Esophagus muscularis mucosa (tissue), 4 donors: ENCODE results near the gene IL2RA. TPM values are rescaled to one million over a fixed set of nuclear protein-coding genes. Genes with fewer than 3 reads are reported as not detected.

Source experiments
- DNase-seq: peaks from one replicate; pipeline ENCODE4 v3.0.0-alpha.2; 2017; ENCODE audit errors: extremely low spot score
- H3K27ac ChIP-seq, 4 donors: fragments of 200-600 bp; sonication (generic); replicated peaks in 1 of 4; 1 replicate in 3 of 4; 2 replicates in 1 of 4; pipeline ENCODE4 v1.5.1; 2016 to 2019; ENCODE audit warnings: mild to moderate bottlenecking in 1 of 4
- H3K27me3 ChIP-seq, 4 donors: fragments of 200-600 bp; sonication (generic); one replicate each; pipeline versions ENCODE4 v1.5.1 to v1.6.0; 2016 to 2019
- H3K36me3 ChIP-seq, 4 donors: fragments of 200-600 bp; sonication (generic); one replicate each; pipeline ENCODE4 v1.5.1; 2016 to 2019
- H3K4me1 ChIP-seq, 4 donors: fragments of 200-600 bp; sonication (generic); one replicate each; pipeline ENCODE4 v1.5.1; 2016 to 2019
- H3K4me3 ChIP-seq, 4 donors: fragments of 200-600 bp; sonication (generic); 1 replicate in 2 of 4; 2 replicates in 2 of 4; pipeline ENCODE4 v1.5.1; 2016 to 2019; ENCODE audit warnings: mild to moderate bottlenecking in 4 of 4, moderate library complexity in 1 of 4
- H3K9me3 ChIP-seq, 4 donors: fragments of 200-600 bp; sonication (generic); 1 replicate in 3 of 4; 2 replicates in 1 of 4; pipeline ENCODE4 v1.5.1; 2016 to 2019
- EP300 ChIP-seq: sonication (generic); formaldehyde crosslinking; IDR thresholded peaks from one replicate; pipeline ENCODE4 v1.6.1; 2017; ENCODE audit warnings: antibody characterized with exemption
- POLR2A ChIP-seq: fragments of 450-650 bp; IDR thresholded peaks from one replicate; pipeline ENCODE4 v1.6.1; 2017; ENCODE audit warnings: antibody characterized with exemption, moderate library complexity, mild to moderate bottlenecking, low read depth
- POLR2AphosphoS5 ChIP-seq, 2 donors: sonication (generic); formaldehyde crosslinking; IDR thresholded peaks; one replicate each; pipeline ENCODE4 v1.6.1; 2017; ENCODE audit warnings: antibody characterized with exemption in 2 of 2
- WGBS: methylation state at CpG from one replicate; pipeline ENCODE4 v1.1.5; 2018; 5-methylcytosine and 5-hydroxymethylcytosine counted together
- intact Hi-C: fragments of 100-400 bp; cut with DNase I; formaldehyde crosslinking; loops from one replicate; pipeline ENCODE4 v1.15.1; 2023
- total RNA-seq, 4 donors: library from RNA; depleted of rRNA; stranded (reverse); fragments of >200 nt; gene quantifications; one replicate each; pipeline versions ENCODE4 v1.1.0 to v1.2.1, GENCODE V29; 2016
- TF ChIP-seq, protein P1 (sequence below), 3 experiments: fragments of 200-600 bp in 2 of 3; fragments of 450-650 bp in 1 of 3; sonication (generic) in 2 of 3; IDR thresholded peaks; one replicate each; pipeline ENCODE4 v1.5.1; 2017 to 2019; ENCODE audit warnings: antibody characterized with exemption in 3 of 3, mild to moderate bottlenecking in 2 of 3, moderate library complexity in 1 of 3

Gene IL2RA
- total RNA-seq, 4 donors from 2014 or later, result 0.39 to 17.4 (median 1.1) TPM

DNA sequence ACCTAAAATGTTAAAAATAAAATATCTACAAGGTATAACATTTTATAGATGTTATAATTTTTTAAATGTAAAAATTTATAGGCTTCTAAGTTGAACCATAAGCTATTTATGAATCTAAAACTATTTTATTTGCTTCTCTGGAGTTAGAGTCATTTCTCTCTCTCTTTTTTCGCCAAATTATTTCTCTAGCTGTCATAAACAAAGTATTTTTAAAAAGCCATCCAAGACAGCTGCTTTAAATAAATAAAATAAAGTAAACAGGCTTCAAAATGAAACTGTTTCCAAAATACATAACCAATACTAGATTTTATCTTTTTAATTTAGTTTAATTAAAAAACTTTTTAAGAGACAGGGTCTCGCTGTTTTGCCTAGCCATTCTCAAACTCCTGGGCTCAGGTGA, 72.4 kb downstream of the IL2RA start:
- intact Hi-C loops, result no loop called here
- peaks cover 0 to 8% (median 0%) of the 10 kb centered on the region in 4 donors for H3K4me1 ChIP-seq
- H3K27ac ChIP-seq, result peak overlapping the region in 1 of 4 donors; percentile 15
- H3K27me3 ChIP-seq, result no peaks in the 10 kb centered on the region
- DNase-seq, result no peak
- TF ChIP-seq POLR2AphosphoS5 (IDR thresholded peaks at IDR 0.05) (no peak), EP300 (no peak), POLR2A (no peak)
- TF ChIP-seq, protein P1, sequence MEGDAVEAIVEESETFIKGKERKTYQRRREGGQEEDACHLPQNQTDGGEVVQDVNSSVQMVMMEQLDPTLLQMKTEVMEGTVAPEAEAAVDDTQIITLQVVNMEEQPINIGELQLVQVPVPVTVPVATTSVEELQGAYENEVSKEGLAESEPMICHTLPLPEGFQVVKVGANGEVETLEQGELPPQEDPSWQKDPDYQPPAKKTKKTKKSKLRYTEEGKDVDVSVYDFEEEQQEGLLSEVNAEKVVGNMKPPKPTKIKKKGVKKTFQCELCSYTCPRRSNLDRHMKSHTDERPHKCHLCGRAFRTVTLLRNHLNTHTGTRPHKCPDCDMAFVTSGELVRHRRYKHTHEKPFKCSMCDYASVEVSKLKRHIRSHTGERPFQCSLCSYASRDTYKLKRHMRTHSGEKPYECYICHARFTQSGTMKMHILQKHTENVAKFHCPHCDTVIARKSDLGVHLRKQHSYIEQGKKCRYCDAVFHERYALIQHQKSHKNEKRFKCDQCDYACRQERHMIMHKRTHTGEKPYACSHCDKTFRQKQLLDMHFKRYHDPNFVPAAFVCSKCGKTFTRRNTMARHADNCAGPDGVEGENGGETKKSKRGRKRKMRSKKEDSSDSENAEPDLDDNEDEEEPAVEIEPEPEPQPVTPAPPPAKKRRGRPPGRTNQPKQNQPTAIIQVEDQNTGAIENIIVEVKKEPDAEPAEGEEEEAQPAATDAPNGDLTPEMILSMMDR (IDR thresholded peaks at IDR 0.05), result no peak
- H3K9me3 ChIP-seq, result peaks cover 0 to 20% (median 9%) of the 10 kb centered on the region in 4 donors
- WGBS, result 85% methylated on average over 2 of the region's 2 CpGs
- no peak overlapping the region for H3K4me3 ChIP-seq
- H3K36me3 ChIP-seq, result no peaks in the 10 kb centered on the region

DNA sequence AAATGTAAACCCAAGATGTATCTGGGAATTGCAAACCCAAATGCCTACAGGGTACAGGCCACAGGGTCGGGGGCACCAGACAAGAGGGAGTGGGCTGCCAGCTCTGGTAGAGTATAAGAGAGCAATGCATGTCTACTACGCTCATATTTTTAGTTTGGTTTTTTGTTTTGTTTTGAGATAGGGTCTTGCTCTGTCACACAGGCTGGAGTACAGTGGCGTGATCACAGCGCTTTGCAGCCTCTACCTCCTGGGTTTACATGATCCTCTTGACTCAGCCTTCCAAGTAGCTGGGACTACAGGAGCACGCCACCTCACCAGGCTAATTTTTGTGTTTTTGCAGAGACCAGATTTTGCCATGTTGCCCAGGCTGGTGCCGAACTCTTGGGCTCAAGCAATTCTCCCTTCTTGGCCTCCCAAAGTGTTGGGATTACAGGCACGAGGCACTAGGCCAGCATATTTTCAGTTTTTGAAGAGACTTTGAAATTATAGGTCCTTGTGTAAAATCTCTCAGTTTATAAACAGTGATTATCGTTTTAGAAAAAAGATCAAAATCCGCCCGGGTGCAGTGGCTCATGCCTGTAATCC, 73.7 kb downstream of the IL2RA start:
- peak; percentile 70 for DNase-seq
- TF ChIP-seq EP300, result no peak
- peaks cover 0 to 12% (median 6%) of the 10 kb centered on the region in 4 donors for H3K9me3 ChIP-seq
- intact Hi-C loops, result no loop called here
- no peak overlapping the region for H3K4me3 ChIP-seq
- H3K36me3 ChIP-seq, result no peaks in the 10 kb centered on the region
- peaks cover 0 to 3% (median 0%) of the 10 kb centered on the region in 4 donors for H3K27me3 ChIP-seq
- H3K27ac ChIP-seq, result peak overlapping the region in 2 of 4 donors; percentile 8 to 43
- peaks cover 0 to 10% (median 4%) of the 10 kb centered on the region in 4 donors for H3K4me1 ChIP-seq
- WGBS, result 89% methylated on average over 10 of the region's 10 CpGs

DNA sequence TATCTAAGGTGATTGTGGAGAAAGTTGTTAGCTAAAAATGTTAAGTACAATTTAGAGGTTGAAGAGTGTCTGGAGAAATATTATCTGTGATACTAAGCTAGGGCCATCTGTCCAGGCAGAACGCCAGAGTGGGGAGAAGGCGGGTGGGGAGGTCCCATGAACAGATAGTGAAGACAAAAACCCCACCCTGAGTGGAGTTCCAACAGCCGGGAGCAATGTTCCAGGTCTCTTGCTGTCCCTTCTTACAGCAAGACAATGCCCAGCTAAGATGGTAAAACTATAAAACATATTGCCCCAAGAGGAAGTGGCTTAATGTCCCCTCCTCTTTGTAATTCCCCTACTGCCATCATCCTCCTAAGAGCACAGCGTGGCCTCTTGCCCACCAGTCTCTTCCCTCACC, 74.4 kb downstream of the IL2RA start:
- Histone ChIP-seq H3K4me3 (no peak overlapping the region), H3K4me1 (peaks cover 0 to 11% (median 4%) of the 10 kb centered on the region in 4 donors), H3K36me3 (no peaks in the 10 kb centered on the region), H3K27me3 (peaks cover 0 to 3% (median 0%) of the 10 kb centered on the region in 4 donors), H3K27ac (peak overlapping the region in 1 of 4 donors; percentile 43), H3K9me3 (peaks cover 0 to 12% (median 6%) of the 10 kb centered on the region in 4 donors)
- intact Hi-C loops, result no loop called here
- DNase-seq, result peak; percentile 91
- WGBS, result 62% methylated on average over 3 of the region's 4 CpGs
- TF ChIP-seq, protein P1 (IDR thresholded peaks at IDR 0.05), result no peak
- no peak for TF ChIP-seq POLR2A
- TF ChIP-seq POLR2AphosphoS5 (IDR thresholded peaks at IDR 0.05), result no peak
- TF ChIP-seq EP300, result no peak

DNA sequence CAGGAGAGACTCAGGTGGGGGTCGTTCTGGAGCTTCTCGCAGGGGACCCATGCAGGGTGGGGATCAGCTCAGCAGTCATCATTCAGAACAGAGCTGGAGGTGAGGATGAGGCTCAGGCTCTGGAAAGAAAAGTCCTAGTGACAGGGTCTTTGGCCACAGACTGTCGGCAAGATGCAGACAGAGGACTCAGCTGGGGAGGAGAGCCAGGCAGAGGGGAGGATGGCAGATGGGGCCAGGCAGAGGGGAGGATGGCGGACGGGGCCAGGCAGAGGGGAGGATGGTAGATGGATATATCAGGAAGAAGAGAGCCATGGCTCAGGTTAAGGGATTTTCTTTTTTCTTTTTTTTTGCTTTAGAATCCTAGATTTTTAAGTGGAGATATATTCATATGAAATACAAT, 77.1 kb downstream of the IL2RA start:
- TF ChIP-seq, protein P1 (IDR thresholded peaks at IDR 0.05), result no peak
- TF ChIP-seq POLR2A, result no peak

DNA sequence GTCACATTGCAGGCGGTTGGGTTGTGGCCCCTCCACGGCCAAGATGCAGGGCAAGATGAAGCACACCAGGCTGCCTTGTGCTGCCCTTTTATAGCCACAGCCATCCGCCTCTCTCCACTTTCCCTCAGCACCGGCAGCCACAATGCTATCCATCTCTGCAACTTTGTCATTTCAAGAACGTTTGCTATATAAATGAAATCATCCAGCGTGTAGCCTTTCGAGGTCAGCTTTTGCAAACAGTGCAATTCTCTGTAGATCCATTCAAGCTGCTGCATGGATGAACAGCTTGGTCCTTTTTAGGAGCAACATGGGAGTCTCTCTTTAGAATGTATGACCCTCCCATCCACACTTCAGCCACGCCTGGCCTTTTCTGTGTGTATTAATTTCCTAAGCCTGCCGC, 78.4 kb downstream of the IL2RA start:
- TF ChIP-seq, protein P1 (IDR thresholded peaks at IDR 0.05), result no peak
- TF ChIP-seq POLR2AphosphoS5 (IDR thresholded peaks at IDR 0.05), result peak; percentile 22 to 31
- Histone ChIP-seq H3K27ac (peak overlapping the region; percentile 9 to 61 (median 45)), H3K36me3 (no peaks in the 10 kb centered on the region), H3K4me3 (no peak overlapping the region), H3K9me3 (no peaks in the 10 kb centered on the region), H3K27me3 (peaks cover 0 to 3% (median 0%) of the 10 kb centered on the region in 4 donors), H3K4me1 (peaks cover 0 to 11% (median 4%) of the 10 kb centered on the region in 4 donors)
- 43% methylated on average over 9 of the region's 9 CpGs for WGBS
- DNase-seq, result peak; percentile 91
- intact Hi-C loops, result no loop called here

More for the DNA sequence above, 77.1 kb downstream of the IL2RA start:
- Histone ChIP-seq H3K27me3 (peaks cover 0 to 3% (median 0%) of the 10 kb centered on the region in 4 donors), H3K4me3 (no peak overlapping the region), H3K36me3 (no peaks in the 10 kb centered on the region), H3K4me1 (peaks cover 0 to 11% (median 4%) of the 10 kb centered on the region in 4 donors), H3K9me3 (no peaks in the 10 kb centered on the region), H3K27ac (no peak overlapping the region)
- DNase-seq, result peak; percentile 74
- intact Hi-C loops, result no loop called here
- WGBS, result 85% methylated on average over 5 of the region's 5 CpGs
